Effector memory CD8-positive, alpha-beta T cell (primary cell): ENCODE data around the gene MGAT3.
"Not testable (repeated sequence)": the region's sequence is repeated elsewhere in the genome, so short reads cannot be mapped to it uniquely, and the experiment has no call there.

ENCODE experiments used
- ATAC-seq: fragments of 150-1000 bp; cut with Tn5 transposase; replicated peaks from 2 replicates; pipeline ENCODE4 v1.10.0; 2021; ENCODE audit warnings: mild to moderate bottlenecking, moderate library complexity
- DNase-seq, 3 experiments: peaks; one replicate each; pipeline ENCODE4 v3.0.0; 2021
- H3K27ac Mint-ChIP-seq, 2 donors: one replicate each; pipeline ENCODE4 v1.8.0; 2022; ENCODE audit warnings: mild to moderate bottlenecking in 2 of 2, mixed read lengths in 2 of 2, moderate library complexity in 2 of 2
- H3K27me3 Mint-ChIP-seq, 2 donors: one replicate each; pipeline ENCODE4 v1.8.0; 2022; ENCODE audit warnings: mixed read lengths in 2 of 2
- H3K36me3 Mint-ChIP-seq: one replicate; pipeline ENCODE4 v1.8.0; 2022; ENCODE audit warnings: mild to moderate bottlenecking, moderate library complexity, mixed read lengths; ENCODE audit not compliant: insufficient read depth
- H3K4me1 Mint-ChIP-seq, 2 donors: one replicate each; pipeline ENCODE4 v1.8.0; 2022; ENCODE audit warnings: low read depth in 2 of 2, mixed read lengths in 2 of 2
- H3K4me3 Mint-ChIP-seq, 2 donors: one replicate each; pipeline ENCODE4 v1.8.0; 2022; ENCODE audit warnings: mild to moderate bottlenecking in 2 of 2, mixed read lengths in 2 of 2, moderate library complexity in 2 of 2
- H3K9me3 Mint-ChIP-seq, 2 donors: one replicate each; pipeline ENCODE4 v1.8.0; 2022; ENCODE audit warnings: mixed read lengths in 2 of 2

Gene MGAT3

GRCh38 chr22:39500101-39500500, 43.3 kb downstream of the MGAT3 start:
- ATAC-seq, result no peak
- Mint-ChIP-seq H3K27me3 (no peaks in the 10 kb centered on the region), H3K36me3 (peaks cover 19% of the 10 kb centered on the region), H3K27ac (no peak overlapping the region), H3K9me3 (no peaks in the 10 kb centered on the region), H3K4me3 (no peak overlapping the region), H3K4me1 (peaks cover 19 to 27% of the 10 kb centered on the region in 2 donors)
- DNase-seq, result no peak

GRCh38 chr22:39501644-39502108, 44.9 kb downstream of the MGAT3 start:
- Mint-ChIP-seq H3K4me3 (peak overlapping the region; percentile 78 to 85), H3K27ac (peak overlapping the region; percentile 66 to 87), H3K27me3 (no peaks in the 10 kb centered on the region), H3K36me3 (peaks cover 33% of the 10 kb centered on the region), H3K4me1 (peaks cover 25 to 39% of the 10 kb centered on the region in 2 donors), H3K9me3 (no peaks in the 10 kb centered on the region)
- DNase-seq (no peak), ATAC-seq (peak; percentile 39)

GRCh38 chr22:39502109-39502788, 45.4 kb downstream of the MGAT3 start, which contains the start of gene MIEF1:
Gene MIEF1, plus strand, starts transcription at chr22:39502290. Its CDS starts 9,005 bp downstream, at chr22:39511295.
- Mint-ChIP-seq H3K4me1 (peaks cover 27 to 42% of the 10 kb centered on the region in 2 donors), H3K36me3 (peaks cover 38% of the 10 kb centered on the region), H3K27me3 (no peaks in the 10 kb centered on the region), H3K27ac (peak within 1 kb of the TSS; percentile 66 to 87), H3K4me3 (peak within 1 kb of the TSS; percentile 78 to 85), H3K9me3 (no peaks in the 10 kb centered on the region)
- DNase-seq (peak; percentile 79 to 84 (median 81)), ATAC-seq (peak; percentile 96)

- ATAC-seq, result no peak
- Mint-ChIP-seq H3K27ac (peak overlapping the region; percentile 66 to 87), H3K4me1 (peaks cover 27 to 42% of the 10 kb centered on the region in 2 donors), H3K4me3 (peak overlapping the region; percentile 78 to 85), H3K36me3 (peaks cover 38% of the 10 kb centered on the region), H3K27me3 (no peaks in the 10 kb centered on the region), H3K9me3 (no peaks in the 10 kb centered on the region)
- DNase-seq, result no peak
Observed at GRCh38 chr22:39502789-39503409, 46.1 kb downstream of the MGAT3 start.

- DNase-seq (no peak), ATAC-seq (no peak)
- H3K27ac Mint-ChIP-seq, result peak overlapping the region in 1 of 2 donors; percentile 30
- peaks cover 32 to 48% of the 10 kb centered on the region in 2 donors for H3K4me1 Mint-ChIP-seq
- H3K9me3 Mint-ChIP-seq, result no peaks in the 10 kb centered on the region
- peak overlapping the region; percentile 78 to 85 for H3K4me3 Mint-ChIP-seq
- peaks cover 43% of the 10 kb centered on the region for H3K36me3 Mint-ChIP-seq
- H3K27me3 Mint-ChIP-seq, result no peaks in the 10 kb centered on the region
Observed at GRCh38 chr22:39503630-39504029, 46.8 kb downstream of the MGAT3 start.

GRCh38 chr22:39504071-39504470, 47.3 kb downstream of the MGAT3 start:
- Mint-ChIP-seq H3K36me3 (peaks cover 44% of the 10 kb centered on the region), H3K9me3 (no peaks in the 10 kb centered on the region), H3K4me3 (peak overlapping the region; percentile 78 to 85), H3K27ac (peak overlapping the region in 1 of 2 donors; percentile 30), H3K4me1 (peaks cover 33 to 50% of the 10 kb centered on the region in 2 donors), H3K27me3 (no peaks in the 10 kb centered on the region)
- no peak for ATAC-seq
- no peak for DNase-seq

GRCh38 chr22:39507021-39507420, 50.2 kb downstream of the MGAT3 start:
- H3K27me3 Mint-ChIP-seq, ATAC-seq, H3K27ac Mint-ChIP-seq, DNase-seq, H3K4me3 Mint-ChIP-seq, H3K9me3 Mint-ChIP-seq: not testable (repeated sequence)
- peaks cover 56% of the 10 kb centered on the region for H3K36me3 Mint-ChIP-seq
- H3K4me1 Mint-ChIP-seq, result peaks cover 32 to 52% of the 10 kb centered on the region in 2 donors

GRCh38 chr22:39508393-39508792, 51.6 kb downstream of the MGAT3 start:
- Mint-ChIP-seq H3K4me3 (no peak overlapping the region), H3K4me1 (peaks cover 25 to 43% of the 10 kb centered on the region in 2 donors), H3K27ac (peak overlapping the region in 1 of 2 donors; percentile 52), H3K9me3 (no peaks in the 10 kb centered on the region), H3K27me3 (no peaks in the 10 kb centered on the region), H3K36me3 (peaks cover 65% of the 10 kb centered on the region)
- no peak for ATAC-seq
- DNase-seq, result no peak

- no peak for ATAC-seq
- Mint-ChIP-seq H3K4me1 (peaks cover 20 to 27% of the 10 kb centered on the region in 2 donors), H3K27me3 (no peaks in the 10 kb centered on the region), H3K4me3 (no peak overlapping the region), H3K36me3 (peaks cover 61% of the 10 kb centered on the region), H3K27ac (no peak overlapping the region), H3K9me3 (no peaks in the 10 kb centered on the region)
- no peak for DNase-seq
Observed at GRCh38 chr22:39510529-39511149, 53.8 kb downstream of the MGAT3 start.

GRCh38 chr22:39511226-39511625, 54.4 kb downstream of the MGAT3 start:
- no peaks in the 10 kb centered on the region for H3K27me3 Mint-ChIP-seq
- no peak for DNase-seq
- peaks cover 61% of the 10 kb centered on the region for H3K36me3 Mint-ChIP-seq
- H3K27ac Mint-ChIP-seq, result no peak overlapping the region
- peaks cover 19 to 27% of the 10 kb centered on the region in 2 donors for H3K4me1 Mint-ChIP-seq
- H3K4me3 Mint-ChIP-seq, result no peak overlapping the region
- ATAC-seq, result no peak
- H3K9me3 Mint-ChIP-seq, result no peaks in the 10 kb centered on the region

GRCh38 chr22:39512026-39512425, 55.2 kb downstream of the MGAT3 start:
- peaks cover 17 to 20% of the 10 kb centered on the region in 2 donors for H3K4me1 Mint-ChIP-seq
- H3K36me3 Mint-ChIP-seq, result peaks cover 57% of the 10 kb centered on the region

GRCh38 chr22:39513791-39514190, 57.0 kb downstream of the MGAT3 start:
- H3K9me3 Mint-ChIP-seq, result no peaks in the 10 kb centered on the region
- no peak for ATAC-seq
- no peak overlapping the region for H3K27ac Mint-ChIP-seq
- no peak overlapping the region for H3K4me3 Mint-ChIP-seq
- no peak for DNase-seq
- peaks cover 11 to 12% of the 10 kb centered on the region in 2 donors for H3K4me1 Mint-ChIP-seq
- H3K36me3 Mint-ChIP-seq, result peaks cover 54% of the 10 kb centered on the region
- no peaks in the 10 kb centered on the region for H3K27me3 Mint-ChIP-seq

More at GRCh38 chr22:39512026-39512425, 55.2 kb downstream of the MGAT3 start:
- Mint-ChIP-seq H3K27ac (no peak overlapping the region), H3K9me3 (no peaks in the 10 kb centered on the region), H3K4me3 (no peak overlapping the region), H3K27me3 (no peaks in the 10 kb centered on the region)
- ATAC-seq (no peak), DNase-seq (no peak)

GRCh38 chr22:39514373-39514973, 57.7 kb downstream of the MGAT3 start:
- Mint-ChIP-seq H3K27ac (no peak overlapping the region), H3K4me3 (no peak overlapping the region), H3K27me3 (no peaks in the 10 kb centered on the region), H3K4me1 (peaks cover 8 to 12% of the 10 kb centered on the region in 2 donors), H3K36me3 (peaks cover 58% of the 10 kb centered on the region), H3K9me3 (no peaks in the 10 kb centered on the region)
- no peak for ATAC-seq
- DNase-seq, result peak in 2 of 3 experiments; percentile 40 to 53
